ENCODE measurements around the gene PPM1H.

Gene PPM1H

DNA sequence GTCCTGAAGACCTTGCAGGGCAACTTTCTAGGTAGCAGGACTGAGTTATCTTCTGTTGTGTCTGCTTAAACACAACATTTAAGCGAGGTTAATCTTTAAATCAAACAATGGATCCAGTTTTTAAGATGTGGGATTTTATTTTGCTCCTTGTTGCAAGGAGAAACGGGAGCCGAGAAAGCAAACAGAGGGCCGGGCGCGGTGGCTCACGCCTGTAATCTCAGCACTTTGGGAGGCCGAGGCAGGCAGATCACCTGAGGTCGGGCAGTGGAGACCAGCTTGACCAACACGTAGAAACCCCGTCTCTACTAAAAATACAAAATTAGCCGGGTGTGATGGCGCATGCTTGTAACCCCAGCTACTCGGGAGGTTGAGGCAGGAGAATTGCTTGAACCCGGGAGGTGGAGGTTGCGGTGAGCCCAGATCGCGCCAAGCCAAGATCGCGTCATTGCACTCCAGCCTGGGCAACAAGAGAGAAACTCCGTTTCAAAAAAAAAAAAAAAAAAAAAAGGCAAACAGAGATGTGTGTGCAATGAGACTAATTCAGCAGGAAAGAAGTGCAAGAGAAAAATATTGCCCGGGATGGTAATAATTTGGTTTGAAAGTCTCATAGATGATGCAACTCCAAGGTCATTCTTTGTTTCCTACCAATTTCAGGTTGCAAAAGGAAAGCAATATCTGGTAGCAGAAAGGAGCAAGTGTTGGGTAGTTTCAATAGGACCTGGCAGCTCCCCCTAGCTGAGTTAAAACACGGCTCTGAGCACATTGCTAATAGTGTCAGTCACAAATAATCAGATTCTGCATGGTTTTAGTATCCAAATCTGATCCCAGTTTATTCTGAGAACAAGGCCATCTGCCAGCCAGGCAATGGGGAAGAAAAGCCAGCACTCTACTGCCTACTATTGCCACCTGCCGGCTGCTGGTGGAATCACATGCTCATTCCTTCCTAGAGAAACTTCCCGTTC lies 141.4 kb downstream of the PPM1H start:
- DNase-seq, result peak; percentile 73

- DNase-seq, result no peak
Observed at GRCh38 chr12:62792236-62792870, 142.6 kb downstream of the PPM1H start.

GRCh38 chr12:62789851-62790250 lies 145.1 kb downstream of the PPM1H start:
- no peak for DNase-seq

GRCh38 chr12:62787611-62788010 lies 147.3 kb downstream of the PPM1H start:
- no peak for DNase-seq

- no peak for DNase-seq
Observed at GRCh38 chr12:62787023-62787422, 147.9 kb downstream of the PPM1H start.

- no peak for DNase-seq
Observed at GRCh38 chr12:62785941-62786559, 148.9 kb downstream of the PPM1H start.

DNA sequence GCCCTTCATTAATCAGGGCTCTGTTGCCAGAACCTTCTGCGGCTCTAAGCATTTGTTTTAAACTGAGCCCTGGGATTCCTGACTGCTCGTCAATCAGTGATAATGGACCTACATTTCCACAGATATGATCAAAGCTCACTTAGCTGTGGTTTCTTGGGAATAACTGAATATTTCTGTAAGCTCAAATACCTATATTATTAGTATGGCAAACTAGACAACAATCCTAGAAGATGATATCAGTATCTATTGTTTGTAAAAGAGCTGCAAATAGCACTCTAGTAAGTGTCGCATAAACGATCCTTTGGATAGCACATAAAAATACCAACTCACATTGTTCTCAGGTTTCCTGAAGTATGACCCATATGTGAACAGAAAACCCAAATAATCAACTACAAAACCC lies 150.4 kb downstream of the PPM1H start:
- DNase-seq, result no peak

- DNase-seq, result no peak
Observed at GRCh38 chr12:62783881-62784280, 151.1 kb downstream of the PPM1H start.

- no peak for DNase-seq
Observed at GRCh38 chr12:62781136-62781880, 153.6 kb downstream of the PPM1H start.

DNA sequence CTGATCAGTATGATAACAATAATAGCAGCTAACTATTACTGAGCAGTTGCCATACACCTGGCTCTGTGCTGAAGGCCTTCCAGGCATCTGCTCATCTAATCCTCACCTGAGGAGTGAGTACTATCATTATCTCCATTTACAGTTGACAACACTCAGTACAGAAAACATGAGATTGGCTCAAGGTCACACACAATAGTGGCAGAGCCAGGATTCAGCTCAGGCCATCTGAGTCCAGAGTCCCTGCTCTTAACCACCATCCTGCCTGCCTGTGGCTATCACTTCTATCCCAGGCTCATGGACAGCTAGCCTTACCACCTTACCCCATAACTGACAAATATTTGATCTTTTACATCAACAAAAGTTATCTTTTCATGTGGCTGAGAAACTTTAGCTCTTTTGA lies 155.5 kb downstream of the PPM1H start:
- DNase-seq, result no peak

- no peak for DNase-seq
Observed at GRCh38 chr12:62778187-62778586, 156.8 kb downstream of the PPM1H start.

GRCh38 chr12:62776997-62777396 lies 158.0 kb downstream of the PPM1H start:
- DNase-seq, result no peak

- no peak for DNase-seq
Observed at GRCh38 chr12:62776575-62776974, 158.4 kb downstream of the PPM1H start.

GRCh38 chr12:62774794-62775193 lies 160.2 kb downstream of the PPM1H start:
- no peak for DNase-seq

DNA sequence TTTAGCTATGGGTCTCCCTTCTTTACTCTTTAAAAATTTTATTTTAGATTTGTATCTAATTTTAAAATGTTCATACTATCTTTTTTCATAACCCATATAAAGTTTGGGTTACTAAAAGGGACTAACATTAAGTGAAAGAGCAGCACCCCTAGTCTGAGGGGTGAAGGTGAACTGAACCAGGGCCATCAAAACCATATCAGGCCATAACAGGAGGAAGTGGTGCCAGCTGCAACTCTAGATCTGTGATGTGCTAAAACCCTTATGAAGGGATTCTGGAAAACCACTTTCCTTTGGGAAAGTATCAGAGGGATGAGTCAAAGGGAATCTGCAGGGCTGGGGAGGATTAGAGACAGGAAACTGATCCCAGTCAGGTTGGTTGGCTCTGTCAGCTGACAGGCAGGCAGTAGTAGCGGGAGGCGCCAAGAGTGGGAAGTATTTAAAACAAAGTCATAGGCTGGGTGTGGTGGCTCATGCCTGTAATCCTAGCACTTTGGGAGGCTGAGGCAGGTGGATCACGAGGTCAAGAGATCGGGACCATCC lies 162.5 kb downstream of the PPM1H start:
- no peak for DNase-seq

DNA sequence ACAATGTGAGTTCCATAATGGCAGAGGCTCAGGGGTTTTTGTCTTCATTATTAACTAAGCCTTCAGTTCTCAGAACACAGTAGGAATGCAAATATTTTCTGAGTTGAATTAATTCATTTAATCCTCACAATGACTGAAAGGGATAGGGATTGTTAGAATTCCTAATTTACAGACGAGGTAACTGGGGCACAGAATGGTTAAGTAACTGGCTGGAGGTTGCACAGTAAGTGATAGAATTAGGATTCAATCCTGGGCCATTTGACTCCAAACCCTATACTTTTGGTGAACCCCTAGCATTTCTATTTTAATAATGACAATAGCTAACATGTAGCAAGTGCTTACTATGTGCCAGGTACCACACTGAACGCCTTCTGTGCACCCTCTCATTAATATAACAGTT lies 163.1 kb downstream of the PPM1H start:
- DNase-seq, result no peak

- DNase-seq, result no peak
Observed at GRCh38 chr12:62770381-62770780, 164.6 kb downstream of the PPM1H start.

DNA sequence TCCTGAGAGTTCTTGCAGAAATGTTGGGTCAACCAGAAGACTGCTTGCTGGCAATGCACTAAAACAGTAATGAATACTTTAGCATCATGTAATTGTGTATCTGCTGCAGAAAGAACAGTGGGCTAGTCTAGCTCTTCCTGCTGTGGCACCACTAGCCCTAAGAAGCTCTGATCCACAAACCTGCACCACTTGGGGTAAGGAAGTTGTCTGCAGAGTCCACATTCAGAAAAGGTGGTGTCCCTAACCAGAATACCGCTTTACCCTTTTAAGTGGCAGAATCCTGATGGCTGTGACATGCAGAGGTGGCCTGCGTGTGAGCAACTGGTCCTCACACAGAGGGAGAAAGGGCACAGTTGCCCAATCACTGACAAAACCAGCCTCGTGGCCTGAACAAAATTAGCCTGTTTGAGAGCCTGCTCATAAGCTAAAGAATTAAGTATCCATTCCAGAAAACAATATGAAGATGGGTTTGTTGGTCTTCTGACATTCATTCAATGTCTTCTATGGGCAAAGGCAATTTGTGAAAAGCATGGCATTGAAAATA lies 165.8 kb downstream of the PPM1H start:
- no peak for DNase-seq

- no peak for DNase-seq
Observed at GRCh38 chr12:62767946-62768345, 167.0 kb downstream of the PPM1H start.

DNA sequence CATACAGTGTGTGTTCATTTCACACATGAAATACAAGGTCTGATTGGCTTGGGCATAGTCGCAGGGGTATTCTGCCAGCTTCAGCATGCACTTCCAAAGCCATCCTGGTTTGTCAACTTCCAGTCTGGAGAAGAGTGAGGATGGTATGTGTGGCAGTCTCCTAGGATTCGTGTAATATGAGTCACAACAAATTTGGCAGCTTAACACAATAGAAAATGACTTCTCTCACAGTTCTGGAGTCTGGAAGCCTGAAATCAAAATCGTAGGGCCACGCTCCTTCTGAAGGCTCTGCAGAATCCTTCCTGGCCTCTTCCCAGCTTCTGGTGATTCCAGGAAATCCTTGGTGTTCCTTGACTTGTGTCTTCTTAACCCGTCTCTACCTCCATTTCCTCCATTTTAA lies 167.5 kb downstream of the PPM1H start:
- no peak for DNase-seq

DNA sequence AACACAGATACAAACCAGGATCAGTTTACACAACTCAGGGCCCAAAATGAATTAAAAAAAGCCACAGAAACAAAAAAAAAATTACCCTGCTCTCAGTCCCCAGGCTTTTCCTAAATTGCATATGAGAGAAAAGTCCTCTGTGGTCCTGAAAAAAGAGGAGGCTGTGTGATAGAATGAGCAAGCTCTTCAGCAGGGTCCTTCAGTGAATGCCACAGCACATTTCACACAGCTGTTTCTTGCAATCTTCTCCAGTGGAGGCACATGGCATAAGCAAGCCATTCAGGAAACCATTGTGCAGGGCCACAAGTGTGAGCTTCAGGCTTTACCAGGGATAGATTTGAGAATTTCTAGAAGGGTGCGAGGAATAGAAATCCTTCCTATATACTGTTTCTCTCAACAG lies 168.5 kb downstream of the PPM1H start:
- DNase-seq, result no peak

DNA sequence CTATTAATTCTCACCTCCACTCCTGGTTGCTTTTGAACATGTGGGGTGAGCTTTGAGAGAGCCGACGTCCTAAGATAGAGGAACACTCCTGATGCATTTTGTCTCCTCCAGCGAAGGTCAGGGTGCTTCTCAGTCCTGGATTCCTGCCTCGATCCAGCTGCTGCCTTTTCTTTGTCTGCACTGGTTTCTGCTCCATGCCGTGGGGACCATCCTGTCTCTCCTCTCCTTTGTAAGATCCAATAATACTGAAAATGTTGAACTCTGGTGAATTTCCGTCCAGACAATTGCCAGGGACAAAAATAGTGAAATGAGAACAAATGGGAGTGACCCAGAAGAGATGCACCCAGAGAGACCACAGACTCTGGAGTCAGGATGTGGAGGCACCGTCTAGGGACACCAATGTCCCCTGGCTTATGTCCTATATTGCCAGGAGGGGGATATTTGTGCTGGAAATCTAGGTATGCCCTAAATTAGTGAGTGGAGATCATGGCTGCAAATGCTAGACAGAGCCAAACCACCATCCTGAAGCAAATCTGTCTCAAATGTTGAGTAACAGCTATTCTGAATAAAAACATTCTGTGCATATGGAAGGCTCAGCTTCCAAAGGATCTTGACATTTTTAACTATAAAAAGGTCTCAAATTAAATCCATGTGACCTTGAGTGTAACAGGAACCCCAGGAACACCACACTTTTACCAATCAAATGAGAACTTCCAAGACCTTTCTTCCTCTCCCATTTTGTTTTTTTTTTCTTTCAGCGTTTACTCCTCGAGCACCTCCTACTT lies 170.9 kb downstream of the PPM1H start:
- DNase-seq, result no peak

All from NCI-H748 treated with DMSO at 0.1 percent for 48 hours (cell line).